Endothelial cell of umbilical vein (primary cell): Measurements from ENCODE around the gene IPO4. TPM values are rescaled to one million over a fixed set of nuclear protein-coding genes. Genes with fewer than 3 reads are reported as not detected.

Source experiments
- BruUV-seq: library from RNA; stranded (reverse); fragments of 400-500 nt; replicated peaks from 2 replicates; lab custom pipeline; 2021; lab: Mats Ljungman, UMichigan
- CTCF ChIA-PET: fragments of 300-600, 350-600 bp; sonication (Branson Sonifier 250); formaldehyde crosslinking; loops from one replicate; lab custom pipeline; 2021; ENCODE audit warnings: antibody characterized with exemption, inconsistent platforms; lab: Charles Lee
- POLR2A ChIA-PET: fragments of 300-600, 350-600 bp; sonication (Branson Sonifier 250); formaldehyde crosslinking; loops from one replicate; lab custom pipeline; 2021; ENCODE audit warnings: antibody characterized with exemption, inconsistent platforms; lab: Charles Lee
- DNase-seq: peaks from one replicate; pipeline ENCODE4 v3.0.0-alpha.2; 2011; ENCODE audit warnings: low read depth, low spot score
- FAIRE-seq: peaks from 2 replicates; lab custom pipeline; 2011; peaks lifted over from hg19 to GRCh38; lab: Jason Lieb, UNC
- H2AFZ ChIP-seq: 2 replicates; pipeline ENCODE4 v1.6.0; 2012; ENCODE audit warnings: low read depth, low read length, control low read depth, inconsistent platforms
- H3K27ac ChIP-seq: 2 replicates; pipeline ENCODE4 v1.5.1; 2011; ENCODE audit warnings: low read depth, mild to moderate bottlenecking, control low read depth, low read length, moderate library complexity; ENCODE audit not compliant: insufficient read depth
- H3K27me3 ChIP-seq, 2 experiments: 2 replicates each; pipeline versions ENCODE4 v1.6.0 to v1.6.1; 2011; ENCODE audit warnings: low read length in 2 of 2, mixed read lengths in 1 of 2; ENCODE audit not compliant: control insufficient read depth in 2 of 2, insufficient read depth in 2 of 2
- H3K36me3 ChIP-seq, 2 experiments: 2 replicates in 1 of 2; 3 replicates in 1 of 2; pipeline ENCODE4 v1.5.1; 2011; ENCODE audit warnings: low read length in 2 of 2, mild to moderate bottlenecking in 1 of 2, moderate library complexity in 1 of 2; ENCODE audit not compliant: control insufficient read depth in 2 of 2, insufficient read depth in 2 of 2; ENCODE audit errors: extremely low read depth in 1 of 2
- H3K4me1 ChIP-seq: 3 replicates; pipeline ENCODE4 v1.5.1; 2011; ENCODE audit warnings: mild to moderate bottlenecking, low read length; ENCODE audit not compliant: control insufficient read depth, insufficient read depth; ENCODE audit errors: extremely low read depth
- H3K4me2 ChIP-seq: 2 replicates; pipeline ENCODE4 v1.6.1; 2011; ENCODE audit warnings: low read length, control low read depth, mixed read lengths; ENCODE audit not compliant: insufficient read depth
- H3K4me3 ChIP-seq, 3 experiments: fragments of 200-600 bp in 1 of 3; sonication (generic), shearing (Covaris generic) in 1 of 3; replicated peaks in 1 of 3; 2 replicates each; pipeline ENCODE4 v1.5.1; 2011 to 2016; ENCODE audit warnings: control low read depth in 3 of 3, low read length in 3 of 3, mild to moderate bottlenecking in 2 of 3, inconsistent platforms in 1 of 3, low read depth in 1 of 3, moderate library complexity in 1 of 3; ENCODE audit not compliant: insufficient read depth in 1 of 3
- H3K79me2 ChIP-seq: 2 replicates; pipeline ENCODE4 v1.6.0; 2012; ENCODE audit warnings: low read length, inconsistent platforms; ENCODE audit not compliant: control insufficient read depth, insufficient read depth
- H3K9ac ChIP-seq: replicated peaks from 2 replicates; pipeline ENCODE3; 2011; ENCODE audit warnings: low read length, control low read depth; ENCODE audit not compliant: insufficient read depth; ENCODE audit errors: extremely low read depth
- H3K9me1 ChIP-seq: replicated peaks from 3 replicates; pipeline ENCODE4 v1.6.0; 2011; ENCODE audit warnings: mild to moderate bottlenecking, low read length; ENCODE audit not compliant: control insufficient read depth, insufficient read depth; ENCODE audit errors: extremely low read depth
- H3K9me3 ChIP-seq: replicated peaks from 2 replicates; pipeline ENCODE4 v1.5.1; 2012; ENCODE audit warnings: low read length, inconsistent platforms; ENCODE audit not compliant: control insufficient read depth, insufficient read depth
- H4K20me1 ChIP-seq: replicated peaks from 2 replicates; pipeline ENCODE3; 2011; ENCODE audit warnings: mild to moderate bottlenecking, low read length; ENCODE audit not compliant: control insufficient read depth, insufficient read depth; ENCODE audit errors: extremely low read depth
- EZH2 ChIP-seq: IDR thresholded peaks from 2 replicates; pipeline ENCODE4 v1.6.1; 2012; ENCODE audit warnings: borderline replicate concordance, low read depth, mild to moderate bottlenecking, moderate library complexity, low read length, inconsistent platforms; ENCODE audit not compliant: severe bottlenecking
- FOS ChIP-seq: IDR thresholded peaks from 2 replicates; pipeline ENCODE4 v1.6.1; 2011; ENCODE audit warnings: mild to moderate bottlenecking, low read length, moderate library complexity, borderline replicate concordance; ENCODE audit not compliant: insufficient read depth
- GATA2 ChIP-seq: IDR thresholded peaks from 2 replicates; pipeline ENCODE4 v1.7.0; 2011; ENCODE audit warnings: low read depth, mild to moderate bottlenecking, moderate library complexity, mixed read lengths, low read length; ENCODE audit not compliant: insufficient read length, insufficient read depth
- JUN ChIP-seq: IDR thresholded peaks from 2 replicates; pipeline ENCODE4 v1.6.1; 2011; ENCODE audit warnings: borderline replicate concordance, low read depth; ENCODE audit not compliant: insufficient read length, insufficient read depth
- MYC ChIP-seq: IDR thresholded peaks from one replicate; pipeline ENCODE4 v1.6.1; 2011; ENCODE audit warnings: mild to moderate bottlenecking, low read depth, low read length
- POLR2A ChIP-seq: IDR thresholded peaks from 2 replicates; pipeline ENCODE4 v1.6.1; 2012; ENCODE audit warnings: low read depth, mild to moderate bottlenecking, control low read depth, low read length
- POLR2AphosphoS5 ChIP-seq: IDR thresholded peaks from 2 replicates; pipeline ENCODE4 v1.6.1; 2012; ENCODE audit warnings: low read depth, mild to moderate bottlenecking, control low read depth, low read length, moderate library complexity; ENCODE audit not compliant: insufficient read depth
- dilution Hi-C: fragments of 300-500 bp; cut with MboI; formaldehyde crosslinking; loops from one replicate; pipeline ENCODE4 v1.15.0; 2019; ENCODE audit warnings: low sequenced_read_pairs; ENCODE audit not compliant: extremely low pct_ligation_motif_present
- intact Hi-C: fragments of 100-400 bp; cut with micrococcal nuclease; formaldehyde crosslinking; loops from one replicate; pipeline ENCODE4 v1.10.0; 2022
- polyA plus RNA-seq, 4 experiments: library from polyadenylated mRNA; depleted of rRNA in 3 of 4; stranded (reverse) in 3 of 4; unstranded in 1 of 4; fragments of >200 nt; gene quantifications; 2 replicates each; pipeline versions ENCODE4 v1.2.1 to v1.2.3, GENCODE V29; 2011 to 2012; ENCODE audit warnings: missing spikeins in 1 of 4
- total RNA-seq: library from RNA; stranded (reverse); gene quantifications from 2 replicates; pipeline ENCODE4 v1.2.3, GENCODE V29; 2021
- TF ChIP-seq, protein P1 (sequence below), 2 donors: IDR thresholded peaks; 1 replicate in 1 of 2; 2 replicates in 1 of 2; pipeline ENCODE4 v1.5.1; 2011; ENCODE audit warnings: low read length in 2 of 2, mild to moderate bottlenecking in 2 of 2, moderate library complexity in 2 of 2, control low read depth in 1 of 2, inconsistent platforms in 1 of 2, low read depth in 1 of 2; ENCODE audit not compliant: insufficient read depth in 1 of 2; ENCODE audit errors: extremely low read depth in 1 of 2

Gene IPO4
- total and polyA plus RNA-seq, 2 donors (not counting 3 experiments of a cell fraction or from before 2014, with no cell fraction given): 24.6 to 66.5 TPM

- CTCF ChIA-PET: interaction anchor here (1.0 to 2.6 kb wide), 7 partner anchors 11 to 77 kb away, joined by 3 to 15 read pairs (median 9); partner anchors contain the start of genes DCAF11, IRF9, NRL and PSME2
- Histone ChIP-seq H3K9me1 (no peaks in the 10 kb centered on the region), H3K4me1 (peaks cover 15% of the 10 kb centered on the region), H4K20me1 (no peaks in the 10 kb centered on the region), H3K27ac (no peak overlapping the region), H3K79me2 (peaks cover 14% of the 10 kb centered on the region), H2AFZ (peak overlapping the region; percentile 99), H3K9ac (peak overlapping the region; percentile 20), H3K36me3 (peaks cover 6 to 19% of the 10 kb centered on the region in 2 experiments), H3K27me3 (no peaks in the 10 kb centered on the region), H3K4me2 (peak overlapping the region; percentile 67), H3K4me3 (peak overlapping the region; percentile 5 to 93 (median 56)), H3K9me3 (no peaks in the 10 kb centered on the region)
- POLR2A ChIA-PET: interaction anchor here (1.2 to 1.5 kb wide), 2 partner anchors 11 to 21 kb away, joined by 8 to 10 read pairs; partner anchors contain the start of genes DCAF11, NRL, PSME2 and RNF31
- no TSS peak for BruUV-seq
- FAIRE-seq (no peak), DNase-seq (no peak)
- intact Hi-C loops: no loop called here
- TF ChIP-seq FOS (no peak), POLR2AphosphoS5 (no peak), MYC (no peak), JUN (no peak), EZH2 (no peak), POLR2A (no peak)
- dilution Hi-C loops: no loop called here
Measured at GRCh38 chr14:24135584-24135833, 53.1 kb downstream of the IPO4 start.

DNA sequence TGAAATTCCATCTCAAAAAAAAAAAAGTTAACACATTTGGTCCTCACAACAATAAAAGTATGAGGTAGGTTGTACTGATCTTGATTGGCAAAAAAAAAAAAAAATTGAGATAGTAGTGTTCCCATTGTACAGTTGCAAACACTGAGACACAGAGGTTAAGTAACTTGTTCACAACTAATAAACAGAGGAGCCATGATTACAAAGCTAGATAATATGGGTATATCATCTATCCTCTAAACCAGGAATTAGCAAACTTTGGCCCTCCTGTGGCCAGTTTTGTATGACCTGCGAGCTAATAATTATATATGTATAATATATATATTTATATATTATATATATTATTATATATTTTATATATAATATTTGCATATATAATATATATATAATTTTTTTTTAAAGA is 54.9 kb downstream of the IPO4 start:
- POLR2A ChIA-PET: interaction anchor here (0.7 kb wide), 1 partner anchor 9 kb away, joined by 7 read pairs; no protein-coding TSS in a partner anchor
- intact Hi-C loops: no loop called here

More for the DNA sequence above, 54.9 kb downstream of the IPO4 start:
- no peak overlapping the region for H3K27ac ChIP-seq
- BruUV-seq: no TSS peak
- CTCF ChIA-PET: interaction anchor here (0.7 to 1.1 kb wide), 3 partner anchors 19 to 43 kb away, joined by 3 to 5 read pairs (median 3); partner anchors contain the start of genes DCAF11, NRL and PCK2
- no peak overlapping the region for H3K9ac ChIP-seq
- H2AFZ ChIP-seq: no peak overlapping the region
- no peaks in the 10 kb centered on the region for H3K27me3 ChIP-seq
- no peak overlapping the region for H3K4me3 ChIP-seq
- H3K4me1 ChIP-seq: peaks cover 11% of the 10 kb centered on the region
- DNase-seq (no peak), FAIRE-seq (no peak)
- H3K4me2 ChIP-seq: no peak overlapping the region
- H3K79me2 ChIP-seq: peaks cover 5% of the 10 kb centered on the region
- H3K36me3 ChIP-seq: peaks cover 6 to 10% of the 10 kb centered on the region in 2 experiments
- dilution Hi-C loops: no loop called here
- no peaks in the 10 kb centered on the region for H4K20me1 ChIP-seq
- no peak for TF ChIP-seq GATA2
- TF ChIP-seq, protein P1, sequence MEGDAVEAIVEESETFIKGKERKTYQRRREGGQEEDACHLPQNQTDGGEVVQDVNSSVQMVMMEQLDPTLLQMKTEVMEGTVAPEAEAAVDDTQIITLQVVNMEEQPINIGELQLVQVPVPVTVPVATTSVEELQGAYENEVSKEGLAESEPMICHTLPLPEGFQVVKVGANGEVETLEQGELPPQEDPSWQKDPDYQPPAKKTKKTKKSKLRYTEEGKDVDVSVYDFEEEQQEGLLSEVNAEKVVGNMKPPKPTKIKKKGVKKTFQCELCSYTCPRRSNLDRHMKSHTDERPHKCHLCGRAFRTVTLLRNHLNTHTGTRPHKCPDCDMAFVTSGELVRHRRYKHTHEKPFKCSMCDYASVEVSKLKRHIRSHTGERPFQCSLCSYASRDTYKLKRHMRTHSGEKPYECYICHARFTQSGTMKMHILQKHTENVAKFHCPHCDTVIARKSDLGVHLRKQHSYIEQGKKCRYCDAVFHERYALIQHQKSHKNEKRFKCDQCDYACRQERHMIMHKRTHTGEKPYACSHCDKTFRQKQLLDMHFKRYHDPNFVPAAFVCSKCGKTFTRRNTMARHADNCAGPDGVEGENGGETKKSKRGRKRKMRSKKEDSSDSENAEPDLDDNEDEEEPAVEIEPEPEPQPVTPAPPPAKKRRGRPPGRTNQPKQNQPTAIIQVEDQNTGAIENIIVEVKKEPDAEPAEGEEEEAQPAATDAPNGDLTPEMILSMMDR (IDR thresholded peaks at IDR 0.05; ENCODE audit: extremely low read depth in 1 of 2, insufficient read depth in 1 of 2, low read depth in 1 of 2, low read length in 2 of 2): no peak
- no peak for TF ChIP-seq MYC
- TF ChIP-seq POLR2A: no peak
- TF ChIP-seq EZH2: no peak
- H3K9me1 ChIP-seq: no peaks in the 10 kb centered on the region
- no peaks in the 10 kb centered on the region for H3K9me3 ChIP-seq
